ENCODE measurements around the gene DPRX. TPM values are rescaled to one million over a fixed set of nuclear protein-coding genes. Genes with fewer than 3 reads are reported as not detected.

The DPRX gene
- polyA plus RNA-seq, 1 experiment, result not detected

DNA sequence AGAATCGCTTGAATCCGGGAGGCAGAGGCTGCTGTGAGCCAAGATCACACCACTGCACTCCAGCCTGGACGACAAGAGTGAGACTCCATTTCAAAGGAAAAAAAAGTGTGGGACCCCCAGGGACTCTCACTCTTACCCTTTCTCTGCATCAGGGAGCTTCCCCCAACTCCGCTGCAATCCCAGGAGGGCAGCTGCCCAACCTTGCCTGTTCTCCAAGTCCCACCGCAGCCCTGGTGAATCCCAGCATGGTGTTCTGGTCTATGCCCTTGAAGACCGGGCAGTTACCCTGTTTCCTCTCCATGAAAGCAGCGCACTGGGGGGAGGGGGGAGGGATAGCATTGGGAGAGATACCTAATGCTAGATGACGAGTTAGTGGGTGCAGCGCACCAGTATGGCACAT is 35.7 kb upstream of the DPRX start:
- DNase-seq (ENCODE audit: low read depth, low spot score), result no peak
- peaks cover 53% of the 10 kb centered on the region for H3K9me3 ChIP-seq (ENCODE audit: control insufficient read depth, insufficient read depth, low read length)
- H3K27me3 ChIP-seq (ENCODE audit: control insufficient read depth, insufficient read depth, low read length), result no peaks in the 10 kb centered on the region
- no peak overlapping the region for H3K27ac ChIP-seq (ENCODE audit: low read depth, low read length)
- no peak for TF ChIP-seq CTCF (IDR thresholded peaks at IDR 0.05; ENCODE audit: low read depth, low read length)
- POLR2A ChIA-PET, result no interaction called here
- H3K4me3 ChIP-seq (ENCODE audit: low read depth, low read length), result no peak overlapping the region
- CTCF ChIA-PET, result no interaction called here

GRCh38 chr19:53597023-53597422 is 34.8 kb upstream of the DPRX start:
- DNase-seq (ENCODE audit: low read depth, low spot score), result no peak
- POLR2A ChIA-PET, result no interaction called here

GRCh38 chr19:53598361-53598760 is 33.4 kb upstream of the DPRX start:
- ChIA-PET CTCF (no interaction called here), POLR2A (no interaction called here)
- peaks cover 62% of the 10 kb centered on the region for H3K9me3 ChIP-seq (ENCODE audit: control insufficient read depth, insufficient read depth, low read length)
- no peaks in the 10 kb centered on the region for H3K27me3 ChIP-seq (ENCODE audit: control insufficient read depth, insufficient read depth, low read length)
- H3K27ac ChIP-seq (ENCODE audit: low read depth, low read length), result no peak overlapping the region
- TF ChIP-seq CTCF (IDR thresholded peaks at IDR 0.05; ENCODE audit: low read depth, low read length), result no peak
- H3K4me3 ChIP-seq (ENCODE audit: low read depth, low read length), result no peak overlapping the region
- no peak for DNase-seq (ENCODE audit: low read depth, low spot score)

More at GRCh38 chr19:53597023-53597422, 34.8 kb upstream of the DPRX start:
- H3K9me3 ChIP-seq (ENCODE audit: control insufficient read depth, insufficient read depth, low read length), result peaks cover 60% of the 10 kb centered on the region
- no peak overlapping the region for H3K4me3 ChIP-seq (ENCODE audit: low read depth, low read length)
- H3K27ac ChIP-seq (ENCODE audit: low read depth, low read length), result no peak overlapping the region
- no peaks in the 10 kb centered on the region for H3K27me3 ChIP-seq (ENCODE audit: control insufficient read depth, insufficient read depth, low read length)
- TF ChIP-seq CTCF (IDR thresholded peaks at IDR 0.05; ENCODE audit: low read depth, low read length), result no peak
- CTCF ChIA-PET, result no interaction called here

DNA sequence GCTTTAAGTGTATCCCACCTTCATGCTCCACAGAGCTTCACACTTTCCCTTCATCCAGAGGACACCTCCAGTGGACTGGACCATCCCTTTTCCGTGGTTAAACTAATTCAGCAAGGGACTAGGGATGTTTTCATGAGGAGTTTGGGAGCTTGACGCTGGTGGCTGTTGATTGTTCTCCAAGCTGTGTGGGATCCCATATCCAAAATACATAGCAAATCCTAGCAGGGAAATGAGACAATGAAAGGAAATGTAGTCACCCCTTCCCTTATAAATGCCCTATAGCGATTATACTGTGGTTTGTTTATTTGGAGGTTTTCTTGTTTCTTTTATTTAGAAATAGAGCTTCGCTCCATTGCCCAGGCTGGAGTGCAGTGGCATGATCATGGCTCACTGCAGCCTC is 31.6 kb upstream of the DPRX start:
- Histone ChIP-seq H3K27me3 (ENCODE audit: control insufficient read depth, insufficient read depth, low read length) (no peaks in the 10 kb centered on the region), H3K27ac (ENCODE audit: low read depth, low read length) (no peak overlapping the region), H3K9me3 (ENCODE audit: control insufficient read depth, insufficient read depth, low read length) (peaks cover 63% of the 10 kb centered on the region), H3K4me3 (ENCODE audit: low read depth, low read length) (no peak overlapping the region)
- CTCF ChIA-PET, result no interaction called here
- POLR2A ChIA-PET, result no interaction called here
- no peak for DNase-seq (ENCODE audit: low read depth, low spot score)
- TF ChIP-seq CTCF (IDR thresholded peaks at IDR 0.05; ENCODE audit: low read depth, low read length), result no peak

GRCh38 chr19:53606031-53606430 is 25.8 kb upstream of the DPRX start:
- Histone ChIP-seq H3K27ac (ENCODE audit: low read depth, low read length) (no peak overlapping the region), H3K9me3 (ENCODE audit: control insufficient read depth, insufficient read depth, low read length) (peaks cover 86% of the 10 kb centered on the region), H3K4me3 (ENCODE audit: low read depth, low read length) (no peak overlapping the region), H3K27me3 (ENCODE audit: control insufficient read depth, insufficient read depth, low read length) (no peaks in the 10 kb centered on the region)
- ChIA-PET CTCF (no interaction called here), POLR2A (no interaction called here)
- DNase-seq (ENCODE audit: low read depth, low spot score), result no peak
- TF ChIP-seq CTCF (IDR thresholded peaks at IDR 0.05; ENCODE audit: low read depth, low read length), result no peak
